ENCODE results near the gene HSPB7. TPM values are rescaled to one million over a fixed set of nuclear protein-coding genes. Genes with fewer than 3 reads are reported as not detected.
"Not testable (repeated sequence)": the region's sequence is repeated elsewhere in the genome, so short reads cannot be mapped to it uniquely, and the experiment has no call there.

HSPB7 gene
- 1.2 TPM for total RNA-seq

- ATAC-seq = peak; percentile 16
- no peak for DNase-seq (ENCODE audit: low spot score)
Observed at GRCh38 chr1:16017461-16018303, at the start of gene HSPB7. Gene HSPB7, minus strand, starts transcription at chr1:16018043. Its CDS starts 80 bp downstream, at chr1:16017963.

- ATAC-seq = peak; percentile 51
- peak; percentile 78 for DNase-seq (ENCODE audit: low spot score)
Observed at GRCh38 chr1:16067127-16067768, 49.4 kb upstream of the HSPB7 start.

GRCh38 chr1:16066245-16066644, 48.4 kb upstream of the HSPB7 start:
- ATAC-seq (no peak), DNase-seq (ENCODE audit: low spot score) (no peak)

- no peak for ATAC-seq
Observed at GRCh38 chr1:16065269-16065576, 47.4 kb upstream of the HSPB7 start.

GRCh38 chr1:16064536-16065268, 46.9 kb upstream of the HSPB7 start:
- ATAC-seq (no peak), DNase-seq (ENCODE audit: low spot score) (no peak)

More at GRCh38 chr1:16065269-16065576, 47.4 kb upstream of the HSPB7 start:
- DNase-seq (ENCODE audit: low spot score) = no peak

GRCh38 chr1:16063921-16064320, 46.1 kb upstream of the HSPB7 start:
- no peak for ATAC-seq
- no peak for DNase-seq (ENCODE audit: low spot score)

GRCh38 chr1:16063226-16063829, 45.5 kb upstream of the HSPB7 start:
- ATAC-seq = no peak
- no peak for DNase-seq (ENCODE audit: low spot score)

GRCh38 chr1:16062687-16063075, 44.8 kb upstream of the HSPB7 start:
- ATAC-seq; DNase-seq (ENCODE audit: low spot score): not testable (repeated sequence)

- not testable (repeated sequence) for DNase-seq (ENCODE audit: low spot score); ATAC-seq
Observed at GRCh38 chr1:16061989-16062686, 44.3 kb upstream of the HSPB7 start.

- DNase-seq (ENCODE audit: low spot score) (no peak), ATAC-seq (no peak)
Observed at GRCh38 chr1:16061266-16061665, 43.4 kb upstream of the HSPB7 start.

GRCh38 chr1:16058394-16059120, 40.7 kb upstream of the HSPB7 start:
- not testable (repeated sequence) for DNase-seq (ENCODE audit: low spot score); ATAC-seq

GRCh38 chr1:16057314-16057915, 39.6 kb upstream of the HSPB7 start:
- ATAC-seq = peak; percentile 20
- not testable (repeated sequence) for DNase-seq (ENCODE audit: low spot score)

- ATAC-seq = not testable (repeated sequence)
Observed at GRCh38 chr1:16056521-16056912, 38.7 kb upstream of the HSPB7 start.

GRCh38 chr1:16055613-16056520, 38.0 kb upstream of the HSPB7 start:
- peak; percentile 83 for DNase-seq (ENCODE audit: low spot score)

More at GRCh38 chr1:16056521-16056912, 38.7 kb upstream of the HSPB7 start:
- DNase-seq (ENCODE audit: low spot score) = not testable (repeated sequence)

GRCh38 chr1:16054598-16055540, 37.0 kb upstream of the HSPB7 start:
- ATAC-seq = no peak
- DNase-seq (ENCODE audit: low spot score) = no peak

More at GRCh38 chr1:16055613-16056520, 38.0 kb upstream of the HSPB7 start:
- peak; percentile 94 for ATAC-seq

GRCh38 chr1:16053781-16054502, 36.1 kb upstream of the HSPB7 start:
- no peak for ATAC-seq
- no peak for DNase-seq (ENCODE audit: low spot score)

Data from left lobe of liver (tissue), 2 donors.